Kasumi-1 (cell line): Measurements from ENCODE around the gene ADAM33.

Experiments used
- DNase-seq, 2 experiments: peaks; one replicate each; lab custom pipeline; 2025; lab: John Stamatoyannopoulos, UW

Gene ADAM33

DNA sequence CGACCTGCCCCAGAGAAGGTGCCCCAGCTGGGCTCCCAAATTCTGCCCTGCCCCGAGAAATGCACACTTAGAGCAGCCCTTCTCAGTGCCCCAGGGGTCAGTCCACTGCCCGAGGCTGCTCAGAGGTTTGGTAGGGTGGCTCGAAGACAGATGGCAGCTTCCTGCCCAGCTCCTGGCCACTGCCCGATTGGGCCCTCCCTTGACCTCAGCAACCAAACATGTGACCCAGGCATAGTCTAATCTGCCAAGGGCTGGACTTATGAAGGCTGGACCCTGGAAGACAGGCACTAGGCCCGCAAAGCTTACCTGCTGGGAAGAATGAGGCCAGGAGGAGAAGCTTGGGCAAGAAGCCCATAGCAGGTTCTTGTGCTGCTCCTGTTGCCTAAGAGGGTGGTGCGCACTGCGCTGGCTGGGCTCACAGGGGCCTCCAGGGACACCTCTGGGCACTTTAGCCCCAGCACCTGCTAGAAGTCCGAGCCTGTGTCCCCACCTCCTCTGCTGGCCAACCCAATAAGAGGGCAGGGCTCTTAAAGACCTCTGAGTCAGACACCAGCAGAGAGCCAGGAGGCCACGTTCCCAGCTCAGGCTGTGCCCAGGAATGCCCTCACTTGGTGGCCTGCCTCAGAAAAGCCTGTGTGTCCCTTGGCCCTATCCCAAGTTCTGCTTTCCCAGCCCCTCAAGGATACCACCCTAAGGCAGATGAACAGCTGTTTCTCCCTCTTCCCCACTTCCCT lies 25.1 kb upstream of the ADAM33 start:
- DNase-seq, result no peak

DNA sequence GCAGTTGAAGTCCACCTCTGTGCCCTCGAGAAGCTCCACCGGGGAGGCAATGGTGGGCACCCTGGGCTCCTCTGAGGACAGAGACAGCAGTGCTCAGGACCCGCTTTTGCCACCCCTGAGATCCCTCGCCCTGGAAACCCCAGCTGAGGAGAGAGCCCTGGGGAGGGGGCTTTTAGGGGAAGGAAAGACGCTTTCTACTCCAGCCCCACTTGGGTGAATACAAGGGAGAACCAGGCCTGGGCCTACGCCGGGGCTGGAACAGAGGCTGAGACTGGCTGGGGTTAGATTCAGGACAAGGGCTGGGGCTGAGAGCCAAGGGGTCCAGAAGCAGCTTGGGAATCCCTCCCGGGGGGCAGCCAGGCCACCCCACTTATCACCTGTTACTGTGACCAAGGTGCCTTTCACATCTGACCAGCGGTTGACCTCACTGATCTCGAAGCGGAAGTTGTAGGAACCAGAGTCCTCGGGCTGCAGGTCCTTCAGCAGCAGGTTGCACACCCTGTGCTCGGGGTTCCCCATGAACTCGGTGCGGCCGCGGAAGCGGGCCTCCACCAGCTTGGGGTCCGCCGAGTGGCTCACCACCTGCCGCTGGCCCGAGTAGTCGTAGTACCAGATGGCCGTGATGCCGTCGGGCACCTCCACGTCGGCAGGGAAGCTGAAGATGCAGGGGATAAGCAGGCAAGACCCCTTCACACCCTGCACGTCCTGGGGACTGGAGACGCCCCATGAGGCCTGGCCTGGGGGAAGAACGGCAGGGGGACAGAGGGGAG lies 24.3 kb upstream of the ADAM33 start:
- DNase-seq, result no peak

DNA sequence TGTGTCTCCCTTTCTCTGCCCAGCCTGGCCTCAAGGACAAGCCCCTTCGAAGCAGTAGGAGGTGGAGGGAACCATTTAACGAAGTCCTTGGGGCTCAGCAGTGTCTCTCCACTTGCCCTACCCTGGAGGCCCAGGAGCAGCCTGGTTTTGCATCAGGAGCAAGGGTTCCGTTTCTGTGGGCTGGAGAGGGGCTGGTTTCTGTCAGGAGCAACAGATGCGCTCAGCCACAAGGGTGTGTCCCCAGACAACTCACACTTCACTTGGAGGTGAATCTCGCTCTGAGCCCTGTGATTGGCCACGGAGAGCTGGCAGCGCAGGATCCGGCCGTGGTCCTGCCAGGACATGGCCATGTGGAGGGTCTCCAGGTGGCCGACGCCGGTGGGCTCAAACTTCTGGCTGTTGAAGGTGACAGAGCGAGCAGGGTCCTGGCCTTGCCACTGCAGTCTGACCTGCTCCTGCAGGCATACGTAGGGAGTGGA lies 23.7 kb upstream of the ADAM33 start:
- DNase-seq, result no peak

DNA sequence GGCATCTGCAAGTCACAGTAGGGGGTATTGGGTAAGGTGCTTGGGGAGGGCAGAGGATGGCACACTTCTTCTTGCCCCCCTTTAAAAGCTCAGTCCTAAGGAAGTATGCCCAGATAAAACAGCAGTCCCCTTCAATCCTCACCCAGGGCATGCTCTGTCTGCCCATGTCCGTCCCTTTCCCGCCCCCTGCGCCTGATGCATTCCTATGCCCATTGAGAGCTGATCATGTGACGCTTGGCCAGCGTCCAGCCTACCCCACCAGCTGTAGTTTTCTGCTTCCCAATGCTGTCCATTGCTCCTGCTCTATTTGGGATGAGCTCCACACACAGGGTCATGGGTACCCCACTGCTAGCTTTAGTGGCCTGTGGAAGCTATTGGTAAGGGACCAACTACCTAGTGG lies 22.3 kb upstream of the ADAM33 start:
- no peak for DNase-seq

DNA sequence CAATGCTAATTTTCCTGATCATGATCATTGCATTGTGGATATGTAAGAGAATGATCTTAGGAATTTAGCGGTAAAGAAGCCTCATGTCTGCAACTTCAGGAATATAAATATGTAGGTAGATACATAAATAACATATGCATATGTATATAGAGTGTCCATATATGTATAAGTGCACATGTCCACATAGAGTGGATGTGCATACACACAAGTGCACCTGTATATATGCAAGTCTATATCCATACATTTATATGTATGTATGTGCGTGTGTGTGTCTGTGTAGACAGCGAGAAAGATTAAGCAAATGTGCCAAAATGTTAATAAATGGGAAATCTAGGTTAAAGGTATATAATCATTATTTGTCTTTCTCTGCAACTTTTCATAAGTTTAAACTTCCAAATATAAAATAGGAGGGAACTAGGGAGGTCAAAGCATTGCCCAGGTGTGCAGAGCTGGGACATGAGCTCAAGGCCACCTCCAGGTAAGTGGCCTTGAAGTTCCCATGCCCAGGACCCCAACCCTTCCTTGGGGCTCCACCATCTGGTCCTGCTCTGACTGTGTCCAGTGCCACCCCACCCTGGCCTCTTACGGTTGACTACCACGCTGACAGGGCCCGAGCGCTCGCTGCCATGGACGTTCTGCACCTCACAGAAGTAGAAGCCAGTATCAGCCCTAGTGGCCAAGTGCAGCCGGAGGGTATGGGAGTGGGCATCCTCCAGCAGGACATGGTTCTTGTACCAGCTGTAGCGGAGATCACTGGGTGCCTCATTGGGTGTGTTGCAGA lies 21.0 kb upstream of the ADAM33 start:
- DNase-seq, result no peak

DNA sequence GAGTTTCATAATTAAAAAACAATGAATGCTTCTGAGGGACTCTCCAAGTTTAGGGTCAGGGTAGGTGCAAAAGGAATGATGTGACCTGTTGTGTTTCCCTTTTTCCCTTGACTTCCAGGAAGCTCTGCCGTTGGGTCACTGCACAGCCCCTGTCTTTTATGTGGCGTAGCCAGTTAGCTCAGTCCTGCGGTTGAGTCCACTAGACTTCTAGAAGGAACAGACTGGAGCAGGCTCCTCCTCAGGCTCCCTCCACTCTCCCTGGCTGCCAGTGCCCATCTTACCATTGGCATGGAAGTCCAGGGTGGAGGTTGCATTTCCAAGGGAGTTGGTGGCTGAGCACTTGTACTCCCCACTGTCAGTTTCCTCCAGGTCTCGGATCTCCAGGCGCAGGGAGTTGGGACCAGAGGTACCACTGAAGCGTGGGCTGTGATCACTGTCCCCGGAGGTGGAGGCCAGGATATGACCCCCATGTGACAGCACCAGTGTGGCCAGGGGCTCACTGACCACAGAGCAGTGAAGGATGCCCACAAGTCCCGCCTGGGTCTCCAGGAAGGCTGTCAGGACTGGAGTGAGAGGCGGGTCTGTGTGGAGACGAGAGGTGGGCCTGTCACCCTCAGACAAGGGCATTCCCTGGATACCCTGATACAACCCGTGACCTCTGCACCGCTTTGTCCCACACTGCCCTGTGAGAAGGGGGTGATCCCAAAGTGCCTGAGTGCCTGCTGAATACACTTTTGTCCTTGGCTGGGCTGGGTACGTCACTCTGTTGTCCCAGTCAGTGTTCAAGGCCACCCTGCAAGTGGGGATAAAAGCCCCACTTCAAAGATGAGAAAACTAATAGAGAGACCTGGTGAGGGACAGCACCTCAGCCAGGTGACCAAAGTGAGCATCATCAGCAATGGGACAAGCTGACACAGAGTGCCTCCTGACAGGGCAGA lies 19.5 kb upstream of the ADAM33 start:
- no peak for DNase-seq

DNA sequence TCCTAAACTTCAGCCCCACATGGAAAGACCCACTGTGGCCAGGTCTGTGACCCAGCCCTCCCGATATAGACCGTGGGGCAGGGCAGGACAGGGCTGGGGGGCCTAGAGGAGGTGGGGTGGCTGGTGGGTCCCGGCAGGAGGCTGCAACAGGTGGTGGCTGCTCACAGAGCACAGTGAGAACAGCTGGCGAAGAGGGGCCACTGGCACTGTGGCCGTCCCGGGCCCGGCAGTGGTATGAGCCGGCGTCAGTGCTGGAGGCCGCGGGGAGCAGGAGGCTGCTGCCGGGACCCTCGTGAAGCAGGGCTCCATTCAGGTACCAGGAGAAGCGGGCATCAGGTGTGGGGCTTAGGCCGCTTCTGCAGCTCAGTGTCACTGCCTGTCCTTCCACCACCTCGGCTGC lies 17.2 kb upstream of the ADAM33 start:
- DNase-seq, result no peak

DNA sequence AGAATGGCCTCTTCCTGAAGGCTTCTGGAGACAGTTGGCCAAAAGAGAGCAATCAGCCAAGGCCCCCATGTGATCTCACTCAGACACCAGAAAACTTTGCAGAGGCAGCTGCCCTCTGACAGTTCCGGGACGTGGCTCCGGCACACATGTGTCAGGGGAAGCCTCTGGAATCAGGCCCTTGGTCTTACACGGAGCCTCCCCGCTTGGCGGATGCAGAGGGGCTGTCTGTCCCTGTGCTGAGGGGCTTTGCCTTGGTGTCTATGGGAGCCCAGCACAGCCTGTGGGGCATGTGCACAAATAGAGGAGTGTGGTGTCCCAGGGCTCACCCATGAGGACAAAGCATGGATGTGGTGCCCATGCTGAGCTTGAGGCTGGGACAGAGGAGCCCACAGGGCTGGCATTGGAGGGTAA lies 16.8 kb upstream of the ADAM33 start:
- no peak for DNase-seq

DNA sequence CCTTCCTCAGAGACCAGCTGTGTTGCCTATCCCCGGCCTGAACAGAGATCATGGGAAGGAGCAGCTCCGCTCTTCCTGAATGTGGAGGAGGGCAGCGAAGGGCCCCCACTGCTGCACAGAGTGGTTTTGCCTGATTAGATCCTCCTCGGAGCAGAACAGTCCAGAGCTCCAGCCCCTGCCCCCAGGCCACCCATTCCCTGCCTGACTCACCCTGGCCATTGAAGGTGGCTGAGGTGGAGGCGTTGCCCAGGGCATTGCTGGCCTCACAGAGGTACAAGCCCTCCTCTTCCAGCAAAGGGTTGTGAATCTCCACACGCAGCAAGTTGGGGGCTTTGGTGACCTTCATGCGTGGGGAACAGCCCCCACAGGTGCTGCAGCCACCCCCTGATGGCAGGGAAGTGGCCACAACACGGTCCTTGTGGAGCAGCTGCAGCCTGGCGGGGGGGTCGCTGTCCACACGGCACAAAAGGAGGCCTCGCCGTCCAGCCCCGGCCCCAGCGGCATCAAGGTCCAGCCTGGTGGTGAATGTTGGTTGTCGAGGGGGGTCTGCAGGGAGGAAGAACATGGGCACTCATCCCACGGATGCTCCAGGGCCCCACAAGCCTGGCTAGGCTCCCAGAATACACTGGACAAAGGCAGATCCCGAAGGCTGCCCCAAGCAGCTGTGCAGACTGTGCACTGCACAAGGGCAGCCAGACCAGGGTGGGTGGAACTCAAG lies 15.9 kb upstream of the ADAM33 start:
- DNase-seq, result no peak

DNA sequence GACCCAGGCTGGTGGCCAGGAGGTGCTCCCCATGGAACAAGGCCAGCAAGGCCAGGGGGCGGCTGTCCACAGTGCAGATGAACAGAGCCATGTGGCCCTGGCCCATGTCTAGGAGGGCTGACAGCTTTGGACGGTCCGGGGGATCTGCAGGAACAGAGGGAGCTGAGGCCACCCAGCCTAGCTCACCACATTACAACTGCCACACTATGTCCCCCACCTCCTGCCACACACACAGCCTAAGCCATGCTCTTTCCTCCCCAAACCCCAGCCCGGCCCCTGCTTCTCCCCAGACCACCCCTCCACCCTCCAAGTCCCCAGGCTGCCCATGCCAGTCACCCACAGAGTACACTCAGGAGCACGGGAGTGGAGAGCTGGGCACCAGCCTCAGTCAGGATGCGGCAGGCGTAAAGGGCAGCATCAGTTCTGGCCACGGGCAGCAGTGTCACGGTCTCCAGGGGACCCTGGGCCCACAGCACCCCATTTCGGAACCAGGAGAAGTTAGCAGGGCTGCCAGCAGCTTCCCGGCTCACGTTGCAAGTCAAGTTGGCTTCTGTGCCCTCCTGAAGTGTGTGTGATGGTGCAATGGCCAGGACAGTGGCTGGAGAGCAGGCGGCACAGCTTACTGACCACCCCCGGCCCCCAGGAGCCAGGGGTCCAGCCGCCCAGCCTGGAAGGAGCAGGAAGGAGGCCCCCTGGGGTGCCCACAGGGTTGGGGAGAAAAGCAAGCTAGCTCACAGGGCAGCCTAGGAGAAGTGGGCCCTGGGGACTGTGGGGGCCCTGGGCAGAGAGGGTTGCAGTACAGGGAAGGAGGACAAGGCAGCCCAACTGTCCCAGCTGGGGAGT lies 15.2 kb upstream of the ADAM33 start:
- DNase-seq, result no peak

DNA sequence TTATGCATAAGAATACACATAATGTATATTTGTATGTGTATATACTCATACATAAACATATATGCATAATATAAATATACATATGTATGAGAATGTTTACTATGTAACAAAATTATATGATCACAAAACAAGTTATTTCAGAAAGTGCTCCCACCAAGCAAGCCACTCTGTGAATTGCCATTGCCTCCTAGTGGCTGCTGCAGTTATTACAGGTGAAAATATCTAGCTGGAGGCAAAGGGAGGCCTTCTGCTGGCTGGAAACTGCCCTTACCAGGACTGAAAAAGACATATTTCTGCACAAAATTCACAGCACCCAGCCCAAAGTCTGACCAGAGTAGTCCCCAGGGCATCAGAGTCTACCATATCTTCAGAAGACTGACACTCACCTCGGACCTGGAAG lies 14.4 kb upstream of the ADAM33 start:
- DNase-seq, result peak; percentile 18 to 30

DNA sequence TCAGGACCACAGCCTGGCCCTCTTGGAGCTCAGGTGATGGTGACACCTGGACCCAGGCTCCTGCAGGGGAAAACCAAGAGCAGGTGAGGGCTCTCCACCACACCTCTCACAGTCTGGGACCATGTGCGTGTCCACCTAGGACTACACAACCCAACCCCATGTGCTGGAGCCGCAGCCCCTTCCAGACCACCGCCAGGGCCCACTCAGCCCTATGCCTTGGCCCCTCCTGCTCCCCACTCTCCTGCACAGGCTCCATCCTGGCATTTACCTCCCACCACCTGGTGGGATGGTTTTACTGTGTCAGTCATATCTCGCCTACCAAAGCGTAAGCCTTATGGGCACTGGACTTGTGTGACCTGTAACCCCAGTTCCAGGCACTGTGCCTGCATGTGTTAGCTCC lies 13.1 kb upstream of the ADAM33 start:
- no peak for DNase-seq

DNA sequence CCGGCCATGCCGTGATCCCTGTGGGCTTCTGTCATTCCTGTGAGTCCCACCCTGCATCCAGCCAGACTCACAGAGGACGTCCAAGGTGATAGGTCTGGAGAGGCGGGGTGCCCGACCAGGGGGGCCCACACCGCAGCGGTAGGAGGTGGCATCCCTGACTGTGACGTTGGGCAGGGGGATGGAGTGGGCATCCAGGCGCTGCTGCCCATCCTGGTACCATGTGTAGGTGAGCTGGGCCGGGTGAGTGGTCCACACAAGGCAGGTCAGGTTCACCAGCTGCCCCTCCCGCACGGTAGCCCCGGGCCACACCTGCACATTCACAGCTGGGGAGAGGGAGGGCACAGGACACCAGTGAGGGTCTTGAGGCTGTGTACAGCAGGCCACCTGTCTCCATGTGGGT lies 11.6 kb upstream of the ADAM33 start:
- DNase-seq, result no peak

DNA sequence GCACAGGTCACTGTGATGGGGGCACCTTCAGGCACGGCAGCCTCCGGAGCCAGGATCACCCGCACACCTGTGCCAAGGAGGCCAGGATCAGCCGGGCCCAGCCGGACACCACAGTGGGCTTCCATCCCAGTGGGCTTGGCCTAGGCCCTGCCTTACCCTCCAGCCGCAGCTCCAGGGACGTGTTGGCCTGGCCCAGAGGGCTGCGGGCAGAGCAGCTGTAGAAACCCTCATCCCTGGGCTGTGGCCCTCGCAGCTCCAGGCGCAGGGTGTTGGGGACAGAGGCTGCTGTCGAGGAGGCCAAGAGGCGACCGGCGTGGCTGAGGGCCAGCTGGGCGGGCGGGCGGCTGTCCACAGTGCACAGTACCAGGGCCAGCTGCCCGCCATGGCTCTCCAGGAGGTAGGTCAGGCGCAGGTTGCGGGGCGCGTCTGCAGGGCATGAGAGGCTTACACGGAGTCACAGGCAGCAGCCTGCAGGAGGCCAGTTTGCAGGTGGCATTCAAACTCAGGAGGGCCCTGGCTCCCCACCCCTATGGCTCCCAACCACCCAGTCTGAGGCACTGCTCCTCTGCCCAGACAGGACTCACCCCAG lies 11.0 kb upstream of the ADAM33 start:
- no peak for DNase-seq

DNA sequence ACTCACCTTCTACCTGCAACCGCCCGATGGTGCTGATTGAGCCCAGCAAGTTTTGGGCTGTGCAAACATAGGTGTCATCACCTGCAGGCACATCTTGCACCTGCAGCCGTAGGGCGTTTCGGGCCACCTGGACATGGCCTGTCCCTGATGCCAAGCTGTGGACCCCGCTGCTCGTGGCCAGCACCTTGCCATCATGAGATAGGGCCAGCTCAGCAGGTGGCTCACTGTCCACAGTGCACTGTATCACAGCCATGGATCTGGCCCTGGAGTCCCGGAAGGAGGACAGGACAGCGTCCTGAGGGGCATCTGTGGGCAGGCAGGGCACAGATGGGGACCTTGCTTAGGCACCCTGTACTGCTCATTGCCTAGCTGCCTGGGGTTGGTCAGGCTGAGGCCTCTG lies 10.1 kb upstream of the ADAM33 start:
- no peak for DNase-seq

DNA sequence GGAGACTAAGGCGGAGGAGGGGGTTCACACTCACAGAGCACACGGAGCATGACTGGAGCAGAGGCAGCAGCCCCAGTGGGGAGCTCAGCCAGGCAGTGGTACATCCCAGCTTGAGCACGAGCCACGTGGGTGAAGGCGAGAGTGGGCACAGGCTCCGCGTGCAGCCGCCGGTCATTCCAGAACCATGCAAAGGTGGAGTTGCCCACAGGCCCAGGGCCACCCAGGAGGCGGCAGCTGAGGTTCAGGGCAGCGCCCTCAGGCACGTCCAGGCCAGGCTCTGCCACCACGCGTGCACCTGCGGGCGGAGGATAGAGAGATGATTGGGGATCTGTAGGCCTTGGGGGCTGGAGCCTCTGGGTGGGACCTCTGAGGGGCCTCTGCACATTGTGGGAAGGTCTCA lies 9.5 kb upstream of the ADAM33 start:
- DNase-seq, result no peak

DNA sequence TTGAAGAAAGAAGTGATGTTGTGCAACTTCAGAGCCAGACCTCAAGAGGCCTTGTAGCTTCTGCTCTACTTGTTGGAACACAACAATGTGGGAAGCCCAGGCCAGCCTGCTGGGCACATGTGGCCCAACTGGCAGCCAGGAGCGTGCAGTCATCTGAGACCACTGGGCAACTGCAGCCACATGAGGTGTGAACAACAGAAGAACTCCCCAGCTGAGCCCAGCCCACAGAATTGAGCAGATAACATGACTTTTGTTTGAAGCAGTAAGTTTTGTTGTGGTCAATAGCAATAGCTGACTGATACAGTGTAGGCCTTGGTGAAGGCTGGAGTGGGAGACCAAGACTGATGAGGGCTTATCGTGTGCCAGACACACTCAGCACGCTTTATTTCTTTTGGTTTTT lies 8.6 kb upstream of the ADAM33 start:
- no peak for DNase-seq

DNA sequence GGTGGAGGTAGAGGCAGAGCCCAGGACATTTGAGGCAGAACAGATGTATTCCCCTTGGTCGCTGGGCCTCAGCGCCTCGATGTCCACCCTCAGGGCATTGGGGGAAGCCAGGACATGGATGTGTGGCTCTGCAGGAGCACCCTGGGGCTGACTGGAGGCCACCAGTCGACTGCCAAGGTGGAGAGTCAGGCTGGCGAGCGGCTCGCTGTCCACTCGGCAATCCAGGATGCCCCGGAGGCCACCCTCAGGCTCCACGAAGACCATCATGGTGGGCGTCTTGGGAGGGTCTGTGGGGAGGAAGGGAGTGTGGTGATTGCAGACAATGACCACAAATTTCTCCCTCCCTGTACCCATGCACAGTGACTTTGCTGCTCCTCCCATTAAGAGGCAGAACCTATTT lies 8.2 kb upstream of the ADAM33 start:
- no peak for DNase-seq

DNA sequence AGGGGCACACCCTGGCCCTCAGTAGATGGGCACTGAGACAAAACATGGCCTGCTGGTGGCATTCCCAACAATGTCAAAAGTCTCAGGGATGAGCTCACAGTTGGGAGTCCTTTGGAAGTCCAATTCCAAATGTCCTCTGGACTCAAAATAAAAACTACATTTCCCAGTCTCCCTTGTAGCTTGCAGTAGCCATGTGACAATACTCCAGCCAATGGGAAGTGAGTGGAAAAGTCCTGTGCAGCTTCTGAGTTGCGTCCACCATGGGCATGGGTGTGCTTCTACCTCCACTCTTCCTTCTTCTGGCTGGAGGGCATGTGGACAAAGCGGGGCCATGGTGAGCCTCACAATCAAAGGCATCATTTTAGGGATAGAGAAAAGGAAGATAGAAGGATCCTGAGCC lies 5.8 kb upstream of the ADAM33 start:
- DNase-seq, result no peak

DNA sequence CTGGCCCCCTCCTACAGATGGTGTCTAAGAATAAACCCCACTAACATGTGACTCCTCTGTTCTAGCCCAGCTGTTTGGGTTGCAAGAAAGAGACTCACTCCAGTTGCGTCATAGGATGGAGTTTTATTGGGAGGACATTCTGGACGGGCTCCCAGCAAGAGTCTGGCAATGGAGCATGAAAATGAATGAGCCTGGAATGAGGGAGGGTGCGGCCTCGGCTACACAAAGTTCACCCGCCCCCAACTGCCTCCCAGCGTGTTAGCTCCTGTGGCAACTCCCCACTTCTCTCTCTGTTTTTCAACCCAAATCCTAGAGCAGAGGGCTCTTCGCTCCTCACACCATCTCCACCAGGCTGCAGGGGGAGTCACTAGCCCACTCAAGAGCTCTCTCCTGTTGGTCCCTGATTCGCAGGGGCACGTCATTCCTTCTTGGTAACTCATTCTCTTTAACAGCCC lies 5.1 kb upstream of the ADAM33 start:
- no peak for DNase-seq
